Right lobe of liver (tissue), 4 donors: ENCODE results near the gene DDX3X.

Experiments used
- CTCF ChIP-seq, 4 donors: fragments of 200-600 bp in 3 of 4; fragments of 450-650 bp in 1 of 4; IDR thresholded peaks; one replicate each; pipeline versions ENCODE4 v1.5.1 to v1.8.0; 2016 to 2022; ENCODE audit warnings: antibody characterized with exemption in 4 of 4, mild to moderate bottlenecking in 2 of 4
- POLR2A ChIP-seq: fragments of 450-650 bp; IDR thresholded peaks from one replicate; pipeline ENCODE4 v1.6.1; 2017; ENCODE audit warnings: antibody characterized with exemption, mild to moderate bottlenecking
- donor health status: DM: no; HTN: no; CAD: no.
- donor health status: DM: no; HTN: no; CAD: no.
- donor health status: DM: no; HTN: yes; CAD: no.

- no peak for TF ChIP-seq POLR2A
- TF ChIP-seq CTCF (IDR thresholded peaks at IDR 0.05), result no peak
These were observed 4.9 kb upstream of the DDX3X start for GRCh38 chrX:41329101-41329500.
